HG02973 (cell line): Measurements from ENCODE around the gene ARHGAP30.
"Not testable (repeated sequence)": the region's sequence is repeated elsewhere in the genome, so short reads cannot be mapped to it uniquely, and the experiment has no call there.

ENCODE experiments used
- ATAC-seq: cut with Tn5 transposase; IDR thresholded peaks from one replicate; pipeline ENCODE4 v1.9.1; 2021; ENCODE audit warnings: moderate library complexity; ENCODE audit not compliant: unreplicated experiment

The ARHGAP30 gene, protein sequence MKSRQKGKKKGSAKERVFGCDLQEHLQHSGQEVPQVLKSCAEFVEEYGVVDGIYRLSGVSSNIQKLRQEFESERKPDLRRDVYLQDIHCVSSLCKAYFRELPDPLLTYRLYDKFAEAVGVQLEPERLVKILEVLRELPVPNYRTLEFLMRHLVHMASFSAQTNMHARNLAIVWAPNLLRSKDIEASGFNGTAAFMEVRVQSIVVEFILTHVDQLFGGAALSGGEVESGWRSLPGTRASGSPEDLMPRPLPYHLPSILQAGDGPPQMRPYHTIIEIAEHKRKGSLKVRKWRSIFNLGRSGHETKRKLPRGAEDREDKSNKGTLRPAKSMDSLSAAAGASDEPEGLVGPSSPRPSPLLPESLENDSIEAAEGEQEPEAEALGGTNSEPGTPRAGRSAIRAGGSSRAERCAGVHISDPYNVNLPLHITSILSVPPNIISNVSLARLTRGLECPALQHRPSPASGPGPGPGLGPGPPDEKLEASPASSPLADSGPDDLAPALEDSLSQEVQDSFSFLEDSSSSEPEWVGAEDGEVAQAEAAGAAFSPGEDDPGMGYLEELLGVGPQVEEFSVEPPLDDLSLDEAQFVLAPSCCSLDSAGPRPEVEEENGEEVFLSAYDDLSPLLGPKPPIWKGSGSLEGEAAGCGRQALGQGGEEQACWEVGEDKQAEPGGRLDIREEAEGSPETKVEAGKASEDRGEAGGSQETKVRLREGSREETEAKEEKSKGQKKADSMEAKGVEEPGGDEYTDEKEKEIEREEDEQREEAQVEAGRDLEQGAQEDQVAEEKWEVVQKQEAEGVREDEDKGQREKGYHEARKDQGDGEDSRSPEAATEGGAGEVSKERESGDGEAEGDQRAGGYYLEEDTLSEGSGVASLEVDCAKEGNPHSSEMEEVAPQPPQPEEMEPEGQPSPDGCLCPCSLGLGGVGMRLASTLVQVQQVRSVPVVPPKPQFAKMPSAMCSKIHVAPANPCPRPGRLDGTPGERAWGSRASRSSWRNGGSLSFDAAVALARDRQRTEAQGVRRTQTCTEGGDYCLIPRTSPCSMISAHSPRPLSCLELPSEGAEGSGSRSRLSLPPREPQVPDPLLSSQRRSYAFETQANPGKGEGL

DNA sequence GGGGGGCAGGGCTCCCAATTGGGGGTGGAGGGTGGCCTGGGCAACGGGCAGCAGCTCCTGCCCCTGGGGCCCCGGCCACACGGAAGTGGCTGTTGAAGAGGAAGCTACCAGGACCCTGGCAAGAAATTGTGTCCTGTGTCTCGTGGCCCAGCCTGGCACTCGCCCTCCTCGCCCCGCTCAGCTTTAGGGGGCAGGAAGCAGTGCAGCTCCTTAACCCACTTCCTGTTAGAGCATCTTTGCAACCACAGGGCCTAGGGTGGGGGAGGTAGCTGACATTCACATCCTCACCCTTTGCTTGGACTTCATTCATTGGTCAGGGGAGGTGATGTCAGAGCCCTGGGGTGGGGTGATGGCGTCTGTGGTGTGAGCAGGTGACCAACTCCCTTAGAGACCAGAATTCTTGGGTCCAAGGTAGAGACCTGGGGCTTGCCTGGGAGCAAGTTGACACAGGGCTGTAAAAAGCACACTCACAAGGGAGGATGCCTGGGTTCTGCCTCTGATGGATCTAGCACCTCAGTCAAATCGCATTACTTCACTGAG lies at the start of gene ARHGAP30:
TSS of gene ARHGAP30 (minus strand) at position 161 of the 540 bp plus-strand sequence. CDS start 267 bp downstream, outside the sequence.
- ATAC-seq = peak; percentile 84

DNA sequence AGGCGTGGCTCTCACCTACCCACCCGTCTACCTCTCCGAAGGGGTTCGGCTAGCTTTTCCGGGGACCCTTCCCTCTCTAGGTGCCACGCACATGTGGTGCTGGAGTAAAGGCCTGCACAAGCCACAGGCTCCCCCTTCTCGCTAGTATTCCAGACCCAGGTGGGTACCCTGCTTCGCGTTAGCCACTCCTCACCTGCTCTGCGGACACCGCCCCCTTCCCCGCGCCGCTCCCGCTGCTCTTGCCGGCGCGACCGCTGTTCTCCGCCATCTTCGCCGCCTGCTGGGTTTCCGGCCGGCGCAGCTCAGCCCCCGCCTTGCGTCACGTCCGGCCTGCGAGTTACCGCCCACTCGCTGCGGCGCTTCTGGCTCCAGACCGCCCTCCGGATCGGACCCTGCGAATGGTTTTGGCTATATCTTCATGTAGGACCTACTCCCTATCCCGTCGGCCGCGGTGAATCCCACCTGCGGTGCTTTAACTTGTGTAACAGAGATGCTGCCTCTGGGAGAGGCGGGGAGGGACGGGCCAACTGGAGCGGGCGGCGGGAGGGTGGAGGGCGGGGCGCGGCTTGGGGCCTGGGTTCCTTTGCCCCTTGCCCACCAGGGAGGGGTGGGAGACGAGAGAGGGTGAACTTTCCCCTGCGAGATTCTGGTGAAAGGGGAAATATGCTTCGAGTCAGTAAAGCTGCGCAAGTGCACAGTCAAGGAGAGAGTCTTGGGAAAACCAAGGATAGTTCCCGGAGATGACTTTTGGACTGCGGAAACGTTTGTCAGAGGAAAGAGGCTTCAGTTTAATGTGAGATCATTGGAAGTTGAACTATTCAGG lies 48.3 kb upstream of the ARHGAP30 start, which contains the start of the genes NIT1 and PFDN2:
TSS of gene NIT1 (plus strand) at position 347 of the 823 bp plus-strand sequence. CDS start at position 419, 72 bp downstream.
TSS of gene PFDN2 (minus strand) at position 279 of the 823 bp plus-strand sequence. CDS start at position 268, 11 bp downstream.
- ATAC-seq = peak; percentile 71

DNA sequence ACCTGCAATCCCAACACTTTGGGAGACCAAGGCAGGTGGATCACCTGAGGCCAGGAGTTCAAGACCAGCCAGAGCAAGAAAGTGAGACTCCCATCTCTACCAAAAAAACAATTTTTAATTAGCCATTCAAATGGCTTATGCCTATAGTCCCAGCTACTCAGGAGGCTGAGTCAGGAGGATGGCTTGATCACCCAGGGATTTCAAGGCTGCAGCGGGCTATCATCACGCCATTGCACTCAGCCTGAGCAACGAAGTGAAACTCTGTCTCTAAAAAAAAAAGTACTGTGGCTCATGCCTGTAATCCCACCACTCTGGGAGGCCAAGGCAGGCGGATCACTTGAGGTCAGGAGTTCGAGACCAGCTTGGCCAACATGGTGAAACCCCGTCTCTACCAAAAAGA lies 46.3 kb upstream of the ARHGAP30 start:
- not testable (repeated sequence) for ATAC-seq

DNA sequence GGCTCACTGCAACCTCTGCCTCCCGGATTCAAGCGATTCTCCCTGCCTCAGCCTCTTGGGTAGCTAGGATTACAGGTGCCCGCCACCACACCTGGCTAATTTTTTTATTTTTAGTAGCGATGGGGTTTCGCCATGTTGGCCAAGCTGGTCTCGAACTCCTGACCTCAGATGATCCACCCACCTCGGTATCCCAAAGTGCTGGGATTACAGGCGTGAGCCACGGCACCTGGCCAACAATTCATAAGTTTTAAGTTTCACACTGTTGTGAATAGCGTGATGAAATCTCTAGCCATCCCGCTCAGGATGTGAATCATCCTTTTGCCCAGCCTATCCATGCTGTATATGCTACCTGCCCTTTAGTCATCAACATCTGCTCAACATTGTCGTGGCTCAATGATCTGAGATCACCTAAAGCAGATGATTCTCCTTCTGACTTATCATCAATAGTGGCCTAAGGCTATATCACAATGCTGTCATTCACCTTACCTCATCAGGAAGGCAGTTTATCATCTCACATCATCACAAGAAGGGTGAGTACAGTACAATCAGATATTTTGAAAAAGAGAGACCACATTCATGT lies 45.5 kb upstream of the ARHGAP30 start:
- no peak for ATAC-seq

DNA sequence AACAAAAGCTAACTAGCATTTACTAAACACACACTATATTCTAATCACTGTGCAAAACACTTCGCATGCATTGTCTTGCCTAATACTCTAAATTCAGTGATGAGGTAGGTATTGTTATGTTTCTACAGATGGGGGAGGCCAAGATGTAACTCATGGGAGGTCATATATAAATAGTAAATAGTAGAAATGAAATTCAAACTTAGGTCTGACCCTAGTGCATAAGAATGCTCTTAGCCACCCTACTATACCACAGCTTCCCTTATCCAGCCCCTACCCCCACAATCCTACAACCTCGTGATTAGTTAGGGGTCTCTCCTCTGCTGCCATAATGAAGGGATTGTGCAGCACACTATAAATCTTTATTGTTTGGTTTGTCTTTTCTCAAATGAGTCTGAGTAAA lies 44.9 kb upstream of the ARHGAP30 start:
- ATAC-seq = no peak

DNA sequence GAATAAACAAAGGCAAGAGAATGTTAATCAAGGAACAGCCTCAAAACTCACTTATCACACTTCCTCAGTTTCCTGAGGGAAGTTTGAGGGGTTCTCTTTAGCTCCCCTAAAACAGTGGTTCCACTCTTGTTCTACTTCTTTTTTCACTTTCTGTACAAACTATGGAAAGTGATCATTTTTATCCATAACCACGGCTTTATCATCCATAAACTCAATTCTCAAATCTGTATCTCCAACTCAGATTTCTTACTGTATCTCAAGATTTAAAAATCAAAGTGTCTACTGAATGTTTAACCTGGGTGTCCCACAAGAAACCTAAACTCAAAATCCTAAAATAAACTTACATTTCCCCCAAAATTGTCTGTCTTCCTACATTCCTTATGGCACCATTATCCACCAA lies 44.2 kb upstream of the ARHGAP30 start:
- no peak for ATAC-seq

DNA sequence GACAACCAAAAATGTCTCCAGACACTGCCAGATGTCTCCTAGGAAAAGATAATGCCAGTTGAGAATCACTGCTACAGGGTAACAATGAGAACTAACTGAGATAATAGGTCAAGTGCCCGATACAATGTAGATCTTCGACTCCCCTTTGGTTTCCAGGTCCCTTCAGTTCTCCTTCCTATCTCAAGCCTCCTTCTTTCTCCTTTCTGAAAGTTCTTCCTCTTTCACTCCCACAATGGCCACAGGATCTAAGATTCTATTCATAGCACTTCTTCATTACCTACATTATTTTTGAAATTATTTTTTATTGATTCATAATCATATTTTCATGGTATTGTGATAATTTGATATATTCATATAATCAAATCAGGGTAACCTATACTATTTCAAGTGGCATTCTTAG lies 41.8 kb upstream of the ARHGAP30 start:
- ATAC-seq = no peak

DNA sequence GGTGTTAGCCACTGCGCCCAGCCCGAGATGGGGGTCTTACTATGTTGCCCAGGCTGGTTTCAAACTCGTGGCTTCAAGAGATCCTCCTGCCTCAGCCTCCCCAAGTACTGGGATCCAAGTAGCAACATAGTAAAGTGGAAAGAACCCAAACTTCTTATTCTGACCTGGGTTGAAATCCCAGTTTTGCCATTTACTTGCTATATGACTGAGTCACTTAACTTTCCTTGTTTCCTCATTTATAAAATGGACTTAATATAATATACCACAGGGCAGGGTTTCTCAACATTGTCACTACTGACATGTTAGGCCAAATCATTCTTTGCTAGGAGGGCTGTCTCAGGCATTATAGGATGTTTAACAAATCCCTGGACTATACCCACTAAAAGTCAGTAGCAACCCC lies 41.4 kb upstream of the ARHGAP30 start:
- ATAC-seq = no peak

DNA sequence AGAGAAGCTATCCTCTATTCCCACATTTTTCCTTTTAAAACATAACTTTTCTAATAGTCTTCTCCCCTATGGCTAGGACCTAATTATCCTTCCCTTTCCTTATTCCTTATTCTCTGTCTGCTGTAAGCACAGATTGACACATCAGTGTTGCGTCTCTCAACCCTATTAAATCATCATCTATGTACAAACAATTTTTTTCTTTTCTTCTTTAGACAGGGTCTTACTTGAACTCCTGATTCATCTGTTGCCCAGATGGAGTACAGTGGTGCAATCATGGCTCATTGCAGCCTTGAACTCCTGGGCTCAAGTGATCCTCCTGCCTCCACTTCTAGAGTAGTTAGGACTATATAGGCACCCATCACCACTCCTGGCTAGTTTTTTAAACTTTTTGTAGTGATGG lies 36.7 kb upstream of the ARHGAP30 start:
- ATAC-seq = no peak

DNA sequence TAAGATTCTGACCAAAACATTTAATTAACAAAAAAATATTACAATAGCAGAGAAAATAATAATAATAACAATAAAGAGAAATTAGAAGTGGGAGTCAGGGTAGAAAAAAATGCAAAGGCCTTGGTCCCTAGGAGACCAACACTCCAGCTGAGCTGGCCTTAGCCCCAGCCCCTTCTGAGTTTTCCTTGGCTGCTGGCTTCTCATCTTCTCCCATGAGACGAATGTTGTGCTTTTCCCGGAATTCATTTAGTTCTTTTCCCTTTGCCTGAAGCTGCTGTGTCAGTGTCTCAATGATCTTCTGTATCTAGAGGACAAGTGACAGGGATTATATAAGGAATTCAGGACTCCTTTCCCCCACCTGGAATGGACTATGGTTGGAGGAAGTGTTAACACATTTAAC lies 30.9 kb upstream of the ARHGAP30 start:
- ATAC-seq = no peak

DNA sequence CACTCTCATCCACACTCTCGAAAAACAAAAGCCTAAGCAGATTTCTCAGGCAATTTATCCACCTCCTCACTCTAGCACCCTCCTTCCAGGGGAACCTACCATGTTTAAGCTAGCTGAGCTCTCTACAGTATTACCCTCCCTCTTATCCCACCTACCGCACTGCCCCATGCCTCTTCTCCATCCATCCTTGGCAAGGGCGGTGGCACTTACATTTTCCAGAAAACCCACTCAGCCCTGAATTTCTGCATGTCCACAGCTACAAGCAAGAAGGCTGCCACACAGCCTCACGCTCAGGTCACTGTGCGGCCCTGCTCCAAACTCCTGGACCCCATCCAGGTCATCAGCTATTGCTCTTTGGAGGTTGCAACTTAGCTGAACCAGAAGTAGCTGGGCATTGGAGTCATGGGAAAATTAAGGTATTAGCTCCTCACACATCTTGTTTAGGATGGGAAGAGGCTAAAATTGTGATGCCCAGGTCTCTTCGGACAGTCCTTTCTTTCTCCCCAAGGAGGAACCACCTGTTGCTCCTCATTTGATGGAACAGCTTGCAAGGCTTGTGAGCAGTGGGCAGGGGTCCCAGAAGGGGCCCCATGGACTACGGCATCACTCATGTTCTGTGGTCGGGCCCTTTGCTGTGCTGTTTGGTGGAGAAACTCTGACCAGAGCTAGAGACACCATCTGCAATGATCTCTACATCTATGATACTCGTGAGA lies 29.6 kb upstream of the ARHGAP30 start:
- no peak for ATAC-seq

DNA sequence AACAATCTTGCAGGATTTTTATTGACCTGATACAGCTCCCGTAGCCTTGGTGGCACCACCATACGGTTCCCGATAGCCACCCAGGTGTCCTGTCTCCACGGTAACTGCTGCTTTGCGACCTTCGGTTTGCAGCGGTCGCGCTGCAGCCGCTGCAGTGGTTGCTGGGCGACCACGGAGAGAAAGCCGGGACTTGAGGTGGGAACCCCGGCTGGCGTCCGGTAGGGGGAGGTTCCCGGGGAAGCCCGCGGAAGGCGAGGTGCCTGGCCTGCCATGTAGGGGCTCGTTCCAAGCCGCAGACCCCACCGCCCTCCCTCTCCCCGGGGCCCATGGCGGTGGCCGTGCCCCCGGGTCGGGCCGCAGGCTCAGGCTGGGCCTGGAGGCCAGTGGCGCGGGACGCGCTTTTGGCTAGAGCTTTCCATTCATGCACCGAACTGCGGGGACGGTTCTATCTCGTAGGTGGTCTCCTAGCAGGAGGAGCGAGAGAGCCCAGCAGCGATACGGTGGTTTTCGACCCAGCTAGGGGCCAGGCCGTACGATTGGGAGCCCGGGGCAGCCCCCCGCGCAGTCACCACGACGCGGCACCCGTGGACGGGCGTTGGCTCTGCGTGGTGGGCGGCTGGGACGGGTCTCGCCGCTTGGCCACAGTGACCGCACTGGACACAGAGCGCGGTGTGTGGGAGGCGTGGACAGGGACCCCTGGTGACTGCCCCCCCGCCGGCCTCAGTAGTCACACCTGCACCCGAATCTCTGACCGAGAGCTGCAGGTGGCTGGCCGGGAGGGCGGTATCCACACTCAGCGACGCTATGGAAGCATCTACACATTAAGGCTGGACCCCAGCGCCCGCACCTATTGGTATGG lies 28.7 kb upstream of the ARHGAP30 start, which contains the start of gene KLHDC9:
TSS of gene KLHDC9 (plus strand) at position 152 of the 859 bp plus-strand sequence. CDS start at position 327, 175 bp downstream.
- peak; percentile 63 for ATAC-seq

DNA sequence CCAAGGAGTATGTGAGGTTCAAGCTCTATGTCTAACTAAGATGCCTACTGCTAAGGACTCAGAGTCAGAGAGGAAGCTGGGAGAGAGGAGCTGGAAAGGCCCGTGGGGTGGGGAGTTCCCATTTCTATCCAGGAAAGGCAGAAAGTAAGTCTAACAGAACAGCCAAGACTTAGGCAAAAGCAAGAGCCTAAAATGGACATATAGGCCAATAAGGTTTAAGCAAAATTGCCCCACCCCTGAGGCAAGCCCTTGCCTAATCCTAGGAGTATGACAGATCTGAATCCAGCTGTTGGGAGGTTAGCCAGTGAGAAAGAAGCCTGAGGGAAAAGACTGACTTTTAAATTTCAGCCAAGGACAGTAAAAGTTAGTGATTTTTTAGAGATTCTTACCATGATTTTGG lies 26.8 kb upstream of the ARHGAP30 start:
- no peak for ATAC-seq

DNA sequence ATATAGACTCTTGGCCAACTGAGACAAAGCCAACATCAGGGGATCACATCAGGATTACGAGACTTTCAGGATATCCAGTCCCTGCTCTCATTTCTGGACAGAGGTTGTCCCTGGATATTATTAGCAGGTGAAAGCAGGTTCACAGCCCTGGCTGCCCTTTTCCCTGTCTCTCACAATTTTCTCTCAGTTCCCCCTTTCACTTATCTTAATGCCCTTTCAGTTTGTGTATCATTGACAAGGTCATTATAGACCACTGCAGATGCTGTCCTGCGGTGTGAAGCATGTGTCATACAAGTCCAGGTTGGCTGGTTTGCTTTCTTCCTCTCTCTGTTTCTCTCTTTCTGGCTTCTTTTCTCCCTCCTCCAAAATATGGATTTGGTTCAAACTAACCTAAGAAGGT lies 26.3 kb upstream of the ARHGAP30 start:
- no peak for ATAC-seq

DNA sequence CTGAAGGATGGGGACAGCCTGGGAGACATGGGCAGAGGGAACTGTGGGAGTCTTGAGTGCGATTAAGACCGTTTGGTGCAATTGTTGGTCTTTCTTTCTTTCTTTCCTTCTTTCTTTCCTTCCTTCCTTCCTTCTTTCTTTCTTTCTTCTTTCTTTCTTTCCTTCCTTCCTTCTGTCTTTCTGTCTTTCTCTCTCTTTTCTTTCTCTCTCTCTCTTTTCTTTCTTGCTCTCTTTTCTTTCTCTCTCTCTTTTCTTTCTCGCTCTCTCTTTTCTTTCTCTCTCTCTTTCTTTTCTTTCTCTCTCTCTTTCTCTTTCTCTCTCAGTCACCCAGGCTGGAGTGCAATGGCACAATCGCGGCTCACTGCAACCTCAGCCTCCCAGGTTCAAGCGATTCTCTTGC lies 25.5 kb upstream of the ARHGAP30 start:
- ATAC-seq = no peak

DNA sequence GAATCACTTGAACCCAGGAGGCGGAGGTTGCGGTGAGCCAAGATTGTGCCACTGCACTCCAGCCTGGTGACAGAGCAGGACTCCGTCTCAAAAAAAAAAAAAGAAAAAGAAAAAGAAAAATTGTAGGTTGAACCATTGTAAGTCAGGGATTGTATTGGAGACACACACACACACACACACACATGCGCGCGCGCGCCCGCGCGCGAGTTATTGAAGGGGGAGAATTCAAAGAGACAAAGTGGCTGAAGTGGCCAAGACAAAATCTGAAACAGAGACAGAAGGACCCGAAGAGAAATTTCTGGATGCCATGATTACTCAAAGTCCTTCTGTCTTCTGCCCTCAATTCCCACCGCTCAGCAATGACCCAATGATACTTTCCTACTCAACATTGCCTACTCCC lies 24.8 kb upstream of the ARHGAP30 start:
- no peak for ATAC-seq

DNA sequence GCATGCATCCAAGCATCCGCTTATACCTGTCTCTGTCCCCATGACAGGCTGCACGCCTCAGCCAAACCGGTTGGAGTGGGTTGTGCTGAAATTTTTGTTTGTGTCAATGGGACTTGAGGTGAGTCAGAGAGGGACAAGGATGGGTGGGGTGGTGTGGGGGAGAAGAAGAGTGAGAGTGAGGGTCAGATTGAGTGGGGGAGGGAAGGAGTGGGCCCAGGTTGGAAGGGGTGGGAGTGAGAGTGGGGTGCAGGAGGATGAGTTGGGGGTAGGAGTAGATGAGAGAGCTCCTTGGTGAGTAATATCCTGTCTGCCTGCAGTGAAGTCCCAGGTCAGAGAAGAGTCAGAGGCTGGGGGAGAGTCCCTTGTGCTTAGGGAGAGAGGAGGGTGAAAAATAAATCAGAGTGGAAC lies 22.9 kb upstream of the ARHGAP30 start:
- ATAC-seq = no peak
